SKM-1 (cell line): ENCODE data around the gene MYO6.

Source experiments
- DNase-seq: peaks from one replicate; lab custom pipeline; 2025; ENCODE audit not compliant: unreplicated experiment; lab: John Stamatoyannopoulos, UW

Gene MYO6

GRCh38 chr6:75940564-75940963, 191.5 kb downstream of the MYO6 start:
- DNase-seq: no peak

- DNase-seq: no peak
Observed at GRCh38 chr6:75941509-75941908, 192.5 kb downstream of the MYO6 start.

- DNase-seq: no peak
Observed at GRCh38 chr6:75943381-75943780, 194.3 kb downstream of the MYO6 start.

DNA sequence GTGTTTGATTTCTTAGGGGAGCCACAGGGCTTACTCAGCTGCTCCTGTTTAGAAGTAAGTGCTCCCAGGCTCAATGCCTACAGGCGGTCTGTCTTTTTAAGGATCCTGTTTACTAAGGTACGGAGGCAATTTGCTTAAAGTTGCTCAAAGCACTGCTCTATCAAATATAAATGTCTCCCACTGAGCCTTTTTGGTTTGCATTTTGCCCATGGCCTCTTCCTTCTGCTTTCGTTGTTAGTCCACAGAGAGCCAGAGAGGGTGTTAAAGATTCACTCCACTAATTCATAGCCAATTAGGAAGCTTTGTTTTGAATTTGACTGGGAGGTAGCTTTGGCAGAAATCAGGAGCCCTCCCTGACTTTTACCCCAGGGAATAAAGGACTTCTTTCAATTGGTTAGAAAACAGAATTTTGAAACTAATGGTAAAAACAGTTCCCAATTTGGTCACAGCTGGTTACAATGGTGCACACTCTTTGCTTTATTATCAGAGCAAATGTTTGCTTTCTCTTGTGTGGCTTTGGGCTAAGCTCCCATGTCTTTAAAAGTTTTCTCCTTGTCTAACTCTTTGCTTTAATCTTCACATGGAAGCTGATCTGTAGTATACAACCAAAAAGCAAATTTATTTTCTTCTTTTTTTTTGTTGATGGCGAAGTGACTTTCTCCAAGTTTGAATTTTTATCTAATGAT, 197.2 kb downstream of the MYO6 start:
- DNase-seq: no peak

DNA sequence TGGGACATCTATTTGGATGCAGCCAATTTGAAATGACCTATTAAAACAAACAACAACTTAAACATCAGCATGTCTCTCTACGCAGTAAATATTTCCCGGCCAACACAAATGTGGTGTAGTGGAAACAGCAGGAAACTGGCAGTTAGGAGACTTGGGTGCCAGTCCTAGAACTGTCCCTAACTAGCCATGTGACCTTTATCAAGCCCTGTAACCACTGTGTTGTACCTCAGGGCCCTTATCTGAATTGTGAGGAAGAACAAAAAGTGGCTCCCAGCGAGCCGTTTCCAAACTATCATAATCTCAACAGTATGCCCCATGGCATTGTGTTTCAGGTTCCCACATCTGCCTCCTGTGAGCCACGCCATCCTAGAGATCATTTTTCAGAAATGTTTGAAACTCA, 198.9 kb downstream of the MYO6 start:
- DNase-seq: no peak

DNA sequence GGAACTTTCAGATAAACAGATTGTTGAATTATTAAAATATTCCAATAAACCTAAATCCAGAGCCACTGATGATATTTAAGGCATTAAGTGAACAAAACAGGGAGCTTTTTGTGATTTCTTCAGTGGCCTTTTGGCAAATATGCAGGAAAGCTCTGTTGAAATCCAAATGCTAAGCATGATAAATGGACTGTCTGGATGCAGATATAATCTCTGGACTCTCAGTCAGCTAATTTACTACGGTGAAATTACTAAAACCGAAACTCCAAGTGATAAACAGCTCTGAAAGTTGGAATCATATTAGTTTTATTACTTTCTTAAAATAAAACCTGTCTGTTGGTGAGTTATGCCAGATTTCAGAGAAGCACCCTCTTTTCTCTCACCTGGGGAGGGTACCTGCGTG, 203.1 kb downstream of the MYO6 start:
- DNase-seq: no peak

DNA sequence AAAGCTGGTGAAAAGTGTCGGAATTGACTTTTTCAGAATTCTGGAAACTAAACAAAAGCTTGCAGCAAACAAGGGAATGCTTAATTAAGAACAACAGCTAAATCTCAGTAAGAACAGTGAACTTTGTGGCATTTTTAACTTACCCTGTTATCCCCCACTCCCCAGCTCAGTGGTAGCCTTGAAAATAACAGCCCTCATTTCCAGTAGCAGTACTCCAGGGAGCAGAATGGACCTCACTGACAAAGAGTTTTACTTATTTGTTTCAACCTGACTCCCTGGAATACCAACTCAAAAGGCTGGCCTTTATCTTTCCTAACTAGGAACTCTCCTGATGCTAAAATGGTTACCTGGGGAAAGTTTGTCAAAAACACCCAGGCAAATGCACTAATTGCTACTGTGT, 214.5 kb downstream of the MYO6 start:
- no peak for DNase-seq

DNA sequence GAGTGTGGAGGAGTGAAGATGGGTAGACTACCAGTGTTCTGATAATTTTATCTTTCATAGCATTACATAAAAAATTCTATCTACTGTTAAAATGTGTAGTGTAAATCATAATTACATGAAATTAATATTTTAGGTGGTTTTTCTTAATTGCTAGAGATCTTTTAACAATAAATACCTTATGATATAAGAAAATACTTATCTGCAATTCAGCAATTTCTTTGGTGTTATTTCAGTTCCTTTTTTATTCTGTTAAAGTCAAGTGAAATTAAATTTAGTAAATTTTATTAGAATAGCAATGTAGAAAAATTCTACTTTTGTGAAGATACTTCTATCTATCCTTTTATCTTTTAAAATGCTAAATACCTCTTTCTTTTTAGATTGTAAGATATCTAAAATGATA, 219.1 kb downstream of the MYO6 start:
- DNase-seq: no peak
